ENCODE results near the gene ALB. TPM values are rescaled to one million over a fixed set of nuclear protein-coding genes. Genes with fewer than 3 reads are reported as not detected.

ALB gene
- polyA plus RNA-seq, 3 donors: 0.51 to 275 (median 0.56) TPM

GRCh38 chr4:73442275-73442674 lies 38.2 kb downstream of the ALB start:
- 42 to 80% (median 78%) methylated on average over 5 of the region's 5 CpGs for WGBS, 3 donors
- H3K27ac ChIP-seq (ENCODE audit: low read depth, low read length): no peak overlapping the region

GRCh38 chr4:73443224-73443623 lies 39.1 kb downstream of the ALB start:
- WGBS, 3 donors: 70 to 92% (median 71%) methylated on average over 3 of the region's 3 CpGs
- H3K27ac ChIP-seq (ENCODE audit: low read depth, low read length): no peak overlapping the region

- no peak overlapping the region for H3K27ac ChIP-seq (ENCODE audit: low read depth, low read length)
- WGBS, 3 donors: 82 to 84% (median 83%) methylated on average over 7 of the region's 7 CpGs
Observed at GRCh38 chr4:73445383-73446335, 41.6 kb downstream of the ALB start.

GRCh38 chr4:73446336-73446938 lies 42.4 kb downstream of the ALB start:
- H3K27ac ChIP-seq (ENCODE audit: low read depth, low read length): no peak overlapping the region
- WGBS, 3 donors: 12 to 22% (median 15%) methylated on average over 4 of the region's 4 CpGs

GRCh38 chr4:73447671-73448070 lies 43.6 kb downstream of the ALB start:
- 78 to 92% (median 91%) methylated on average over 4 of the region's 4 CpGs for WGBS, 3 donors
- H3K27ac ChIP-seq (ENCODE audit: low read depth, low read length): no peak overlapping the region

GRCh38 chr4:73448448-73449203 lies 44.5 kb downstream of the ALB start:
- WGBS, 3 donors: 88 to 94% (median 94%) methylated on average over 4 of the region's 4 CpGs
- no peak overlapping the region for H3K27ac ChIP-seq (ENCODE audit: low read depth, low read length)

GRCh38 chr4:73450398-73451004 lies 46.4 kb downstream of the ALB start:
- WGBS, 3 donors: 53 to 63% (median 58%) methylated on average over 9 of the region's 9 CpGs
- no peak overlapping the region for H3K27ac ChIP-seq (ENCODE audit: low read depth, low read length)

GRCh38 chr4:73451404-73451803 lies 47.3 kb downstream of the ALB start:
- WGBS, 3 donors: 37 to 70% (median 68%) methylated on average over 3 of the region's 3 CpGs
- H3K27ac ChIP-seq (ENCODE audit: low read depth, low read length): no peak overlapping the region

GRCh38 chr4:73451981-73452747 lies 48.1 kb downstream of the ALB start:
- 92 to 98% (median 94%) methylated on average over 4 of the region's 4 CpGs for WGBS, 3 donors
- H3K27ac ChIP-seq (ENCODE audit: low read depth, low read length): no peak overlapping the region

GRCh38 chr4:73452953-73453700 lies 49.0 kb downstream of the ALB start:
- 40 to 83% (median 69%) methylated on average over 2 of the region's 2 CpGs for WGBS, 3 donors
- H3K27ac ChIP-seq (ENCODE audit: low read depth, low read length): no peak overlapping the region

GRCh38 chr4:73453701-73454005 lies 49.6 kb downstream of the ALB start:
- no peak overlapping the region for H3K27ac ChIP-seq (ENCODE audit: low read depth, low read length)

- no peak overlapping the region for H3K27ac ChIP-seq (ENCODE audit: low read depth, low read length)
- WGBS, 3 donors: 54 to 90% (median 89%) methylated on average over 3 of the region's 3 CpGs
Observed at GRCh38 chr4:73454920-73455319, 50.8 kb downstream of the ALB start.

GRCh38 chr4:73456177-73457022 lies 52.3 kb downstream of the ALB start:
- WGBS, 3 donors: 71 to 87% (median 87%) methylated on average over 5 of the region's 5 CpGs
- no peak overlapping the region for H3K27ac ChIP-seq (ENCODE audit: low read depth, low read length)

GRCh38 chr4:73458184-73459047 lies 54.3 kb downstream of the ALB start:
- no peak overlapping the region for H3K27ac ChIP-seq (ENCODE audit: low read depth, low read length)
- WGBS, 3 donors: 85 to 87% (median 86%) methylated on average over 4 of the region's 4 CpGs

GRCh38 chr4:73459048-73459421 lies 54.9 kb downstream of the ALB start:
- H3K27ac ChIP-seq (ENCODE audit: low read depth, low read length): no peak overlapping the region
- 69 to 76% (median 71%) methylated on average over 3 of the region's 3 CpGs for WGBS, 3 donors

Data from adipose tissue (tissue), 3 donors.